Measurements from ENCODE around the gene RPL9.
A peak's percentile ranks its signal among the peaks of the same experiment; 100 is the strongest.
"Not testable (repeated sequence)": the region's sequence is repeated elsewhere in the genome, so short reads cannot be mapped to it uniquely, and the experiment has no call there.

Gene RPL9

DNA sequence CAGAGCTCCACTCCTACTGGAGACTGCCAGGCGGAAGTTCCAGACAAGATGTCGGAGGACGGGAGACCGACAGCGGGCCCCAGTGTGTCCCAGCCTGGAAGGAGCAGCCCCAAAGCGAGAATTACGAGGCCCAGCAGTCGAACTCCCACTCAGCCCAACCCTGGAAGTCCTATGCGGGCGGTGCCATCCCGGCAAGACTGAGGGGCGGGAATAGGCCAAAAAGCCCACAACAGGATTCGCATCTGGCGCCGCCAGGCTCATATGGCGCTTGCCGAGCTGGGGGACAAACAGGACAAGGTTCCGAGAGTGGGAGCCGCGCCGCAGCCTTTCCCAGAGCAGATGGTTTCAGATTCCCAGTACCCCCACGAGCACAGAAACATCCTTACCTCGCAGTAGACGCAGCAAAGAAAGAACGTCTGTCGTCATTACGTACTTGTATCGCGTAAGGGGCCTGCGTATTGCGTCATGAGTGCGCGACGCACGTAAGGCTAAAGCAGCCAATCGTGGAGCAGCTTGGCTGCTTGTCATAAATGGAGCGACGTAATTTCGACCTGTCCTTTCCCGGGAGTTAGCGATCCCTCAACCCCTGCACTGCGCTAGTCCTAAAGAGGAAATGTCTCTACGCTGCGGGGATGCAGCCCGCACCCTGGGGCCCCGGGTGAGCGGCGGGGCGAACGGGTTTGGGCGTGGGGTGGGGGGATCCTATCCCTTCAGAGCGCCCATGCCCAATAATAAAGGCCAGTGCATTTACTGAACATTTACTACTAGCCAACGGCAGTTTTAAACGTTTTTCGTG is at the start of gene RPL9, which contains the start of gene LIAS:
Gene RPL9 (minus strand): TSS at position 418 of the 796 bp plus-strand sequence. CDS start 483 bp downstream, outside the sequence.
Gene LIAS (plus strand): TSS at position 552 of the 796 bp plus-strand sequence. CDS start 62 bp downstream, at position 614.
- peak; percentile 96 for DNase-seq (ENCODE audit: low spot score)

DNA sequence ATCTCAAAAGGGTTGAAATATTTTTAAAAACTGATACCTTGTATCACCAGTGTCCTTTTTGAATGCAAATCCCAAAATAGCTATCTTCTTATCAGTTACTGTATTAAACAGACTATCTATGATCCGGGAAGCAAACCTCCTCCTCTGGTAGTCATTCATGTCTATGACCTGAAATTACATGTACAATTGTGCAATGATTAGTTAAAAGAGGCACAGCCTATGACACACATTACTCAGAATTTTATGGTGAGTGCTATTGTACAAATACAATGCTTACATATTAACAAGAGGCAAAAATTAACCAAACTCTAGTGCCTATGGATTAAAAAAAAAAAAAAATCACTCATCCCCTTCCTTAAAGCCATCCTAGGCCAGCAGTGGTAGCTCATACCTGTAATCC is 46.9 kb upstream of the RPL9 start:
- no peak for DNase-seq (ENCODE audit: low spot score)

DNA sequence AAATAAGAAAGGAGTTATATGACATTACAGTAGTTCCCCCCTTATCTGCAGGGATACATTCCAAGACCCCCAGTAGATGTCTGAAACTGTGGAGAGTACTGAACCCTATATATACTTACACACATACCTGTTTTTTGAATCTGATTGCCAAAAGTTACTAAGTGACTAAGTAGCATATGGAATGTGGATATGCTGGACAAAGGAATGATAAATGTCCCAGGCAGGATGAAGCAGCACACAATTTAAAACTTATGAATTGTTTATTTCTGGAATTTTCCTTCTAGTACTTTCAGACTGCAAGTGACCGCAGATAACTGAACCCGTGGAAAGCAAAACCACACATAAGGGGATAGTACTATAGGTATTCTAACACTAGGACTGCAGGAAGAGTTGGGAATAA is 45.8 kb upstream of the RPL9 start:
- no peak for DNase-seq (ENCODE audit: low spot score)

DNA sequence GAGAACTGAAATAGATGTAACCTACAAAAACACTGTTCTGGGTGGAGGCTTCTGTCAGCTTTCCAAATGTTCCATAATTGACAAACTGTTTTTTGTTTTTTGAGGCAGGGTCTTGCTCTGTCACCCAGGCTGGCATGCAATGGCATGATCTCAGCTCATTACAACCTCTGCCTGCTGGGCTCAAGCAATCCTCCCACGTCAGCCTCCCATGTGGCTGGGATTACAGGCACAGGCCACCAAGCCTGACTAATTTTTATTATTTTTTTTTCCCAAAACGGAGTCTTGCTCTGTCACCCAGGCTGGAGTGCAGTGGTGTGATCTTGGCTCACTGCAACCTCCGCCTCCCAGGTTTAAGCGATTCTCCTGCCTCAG is 43.9 kb upstream of the RPL9 start:
- DNase-seq (ENCODE audit: low spot score): not testable (repeated sequence)

DNA sequence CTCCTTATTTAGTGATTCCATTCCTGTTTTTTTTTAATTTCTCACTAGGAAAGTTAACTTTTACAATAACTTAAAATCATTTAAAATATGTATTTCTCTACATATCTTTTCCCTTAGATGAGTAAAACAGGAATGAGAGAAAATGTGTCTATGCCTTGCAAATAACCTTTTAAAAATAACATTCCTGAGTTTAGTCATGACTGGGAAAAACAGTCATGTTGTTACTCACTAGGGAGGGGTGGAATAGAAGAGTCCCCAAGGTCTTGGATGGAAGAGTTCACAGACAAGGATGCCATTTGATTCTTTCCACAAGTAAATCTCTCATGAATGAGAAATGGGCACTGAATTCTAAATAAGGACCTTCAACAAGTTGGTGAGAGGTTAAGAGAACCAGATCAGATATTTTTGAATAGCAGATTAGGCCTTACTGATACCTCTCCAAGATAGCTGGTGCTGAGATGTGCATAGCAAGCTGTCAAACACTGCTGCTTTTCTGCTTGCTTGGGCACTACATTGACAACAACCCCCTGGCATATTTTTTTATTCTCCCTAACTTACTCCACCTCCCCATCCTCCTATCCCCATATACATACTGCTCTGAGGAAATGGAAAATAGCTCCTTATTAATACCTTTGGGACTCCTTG is 43.4 kb upstream of the RPL9 start:
- DNase-seq (ENCODE audit: low spot score): peak; percentile 81

GRCh38 chr4:39498727-39499020 is 40.0 kb upstream of the RPL9 start:
- DNase-seq (ENCODE audit: low spot score): no peak

DNA sequence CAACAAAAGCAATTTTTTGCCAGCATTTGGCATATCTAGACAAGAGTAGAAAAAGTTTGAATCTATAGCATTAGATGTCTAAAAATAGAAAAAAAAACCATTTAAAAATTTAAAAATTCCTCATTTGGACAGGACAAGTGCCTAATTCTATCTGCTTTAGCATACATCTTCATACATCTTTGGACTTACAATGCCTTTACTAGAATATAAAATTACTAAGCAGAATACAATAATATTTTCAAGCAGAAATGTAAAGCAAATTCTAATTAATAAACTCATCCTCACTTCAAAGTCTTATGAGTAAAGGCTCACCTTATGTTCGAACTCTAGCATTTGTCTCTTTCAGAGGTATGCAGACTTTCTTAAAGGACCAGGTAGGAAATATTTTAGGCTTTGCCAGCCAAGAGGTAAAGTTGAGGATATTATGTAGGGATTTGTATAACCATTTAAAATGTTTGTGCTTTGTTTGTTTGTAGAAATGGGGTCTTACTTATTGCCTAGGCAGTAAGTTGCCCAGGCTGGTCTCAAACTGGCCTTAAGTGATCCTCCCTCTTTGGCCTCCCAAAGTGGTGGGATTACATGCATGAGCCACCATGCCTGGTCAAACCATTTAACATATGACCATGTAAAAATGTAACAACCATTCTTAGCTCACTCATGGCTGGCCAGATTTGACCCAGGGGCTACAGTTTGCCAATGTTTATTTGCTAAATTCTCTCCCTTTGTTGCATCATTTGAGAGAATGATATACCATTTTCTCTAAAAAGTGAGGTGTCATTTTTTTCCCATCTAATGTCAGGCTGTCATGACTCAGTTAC is 39.4 kb upstream of the RPL9 start:
- DNase-seq (ENCODE audit: low spot score): no peak

- no peak for DNase-seq (ENCODE audit: low spot score)
These were observed 36.9 kb upstream of the RPL9 start for GRCh38 chr4:39495446-39496213.

DNA sequence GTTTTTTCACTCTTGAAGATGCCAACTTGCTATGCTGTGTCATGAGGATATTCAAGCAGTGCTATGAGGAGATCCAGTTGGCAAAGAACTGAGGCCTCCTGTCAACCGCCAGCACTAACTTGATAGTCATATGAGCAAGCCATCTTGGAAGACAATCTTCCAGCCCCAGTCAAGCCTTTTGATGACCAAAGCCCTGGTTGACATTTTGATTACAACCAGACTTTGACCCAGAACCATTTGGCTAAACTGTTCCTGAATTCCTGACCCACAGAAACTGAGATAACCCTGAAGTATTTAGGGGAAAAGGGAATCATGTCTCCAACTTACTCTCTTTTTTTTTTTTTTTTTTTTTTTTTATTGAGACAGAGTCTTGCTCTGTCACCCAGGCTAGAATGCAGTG is 35.6 kb upstream of the RPL9 start:
- no peak for DNase-seq (ENCODE audit: low spot score)

DNA sequence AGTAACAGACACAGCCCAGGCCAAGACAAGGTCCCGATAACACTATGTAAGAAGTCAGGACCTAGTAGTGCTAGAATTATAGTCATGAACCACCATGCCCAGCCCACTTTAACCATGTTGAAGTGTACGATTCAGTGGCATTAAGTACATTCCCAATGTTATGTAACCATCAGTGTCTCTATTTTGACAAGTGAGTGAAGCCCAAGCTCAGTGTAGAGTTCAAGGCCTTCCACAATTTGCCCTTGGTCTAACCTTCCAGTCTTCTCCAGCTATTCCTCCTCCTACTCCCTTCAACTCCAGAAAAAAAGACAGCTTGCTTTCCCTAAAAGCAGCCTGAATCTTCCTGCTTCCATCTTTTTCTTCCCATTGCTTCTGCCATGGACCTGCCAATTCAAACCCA is 31.6 kb upstream of the RPL9 start:
- no peak for DNase-seq (ENCODE audit: low spot score)

DNA sequence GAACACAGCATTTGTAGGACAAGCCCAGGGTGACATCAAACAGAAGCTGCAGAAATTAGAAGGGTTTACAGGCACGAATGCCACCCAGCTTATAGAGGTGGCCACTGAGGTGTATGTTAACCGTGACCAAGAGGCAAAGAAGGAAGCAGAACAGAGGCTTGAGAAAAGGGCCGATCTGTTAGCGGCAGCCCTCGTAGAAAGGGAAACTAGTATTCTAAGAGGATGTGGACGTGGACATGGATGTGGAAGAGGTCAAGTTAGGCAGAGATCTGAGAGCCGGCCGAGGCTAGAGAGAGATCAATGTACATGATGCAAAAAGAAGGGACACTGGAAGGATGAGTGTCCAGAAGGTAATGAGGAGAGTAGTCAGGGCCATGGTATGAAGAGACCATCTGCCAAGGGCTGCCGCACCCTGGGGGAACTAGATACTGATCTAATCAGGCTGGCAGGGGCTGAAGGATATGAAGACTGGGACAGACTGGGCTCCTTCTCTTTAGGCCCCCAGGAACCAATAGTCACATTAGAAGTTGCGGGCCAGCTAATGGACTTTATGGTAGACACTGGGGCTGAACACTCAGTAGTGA is 27.6 kb upstream of the RPL9 start:
- DNase-seq (ENCODE audit: low spot score): no peak

DNA sequence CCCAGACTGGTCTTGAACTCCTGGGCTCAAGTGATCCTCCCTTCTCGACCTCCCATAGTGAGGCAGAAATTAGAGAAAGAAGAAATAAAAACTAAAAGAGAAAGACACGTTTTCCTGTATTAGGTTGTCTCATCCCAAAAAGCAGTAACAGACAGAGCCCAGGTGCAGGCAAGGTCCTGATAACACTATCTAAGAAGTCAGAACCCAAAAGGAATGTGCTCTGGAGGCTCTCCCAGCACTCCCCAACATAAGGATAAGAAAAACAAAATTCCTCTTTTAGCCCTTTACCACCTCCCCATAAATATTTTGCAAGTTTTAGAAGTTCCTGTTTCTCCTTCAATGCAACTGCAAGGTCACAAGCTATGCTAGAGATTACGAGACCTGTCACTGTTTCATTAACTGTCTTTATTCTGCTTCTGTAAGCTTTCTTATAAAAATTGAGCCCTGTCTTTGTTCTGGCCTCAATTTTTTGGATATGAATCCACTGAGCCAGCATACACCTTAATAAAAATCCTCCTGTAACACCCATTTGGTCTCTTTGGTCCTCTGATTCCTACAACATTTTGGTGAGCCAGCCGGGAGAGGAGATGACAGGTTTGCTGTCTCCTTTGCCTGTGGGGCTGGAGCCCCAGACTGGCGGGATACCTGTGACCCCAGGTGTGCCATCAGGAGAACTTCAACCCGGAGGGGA is 26.0 kb upstream of the RPL9 start:
- no peak for DNase-seq (ENCODE audit: low spot score)

DNA sequence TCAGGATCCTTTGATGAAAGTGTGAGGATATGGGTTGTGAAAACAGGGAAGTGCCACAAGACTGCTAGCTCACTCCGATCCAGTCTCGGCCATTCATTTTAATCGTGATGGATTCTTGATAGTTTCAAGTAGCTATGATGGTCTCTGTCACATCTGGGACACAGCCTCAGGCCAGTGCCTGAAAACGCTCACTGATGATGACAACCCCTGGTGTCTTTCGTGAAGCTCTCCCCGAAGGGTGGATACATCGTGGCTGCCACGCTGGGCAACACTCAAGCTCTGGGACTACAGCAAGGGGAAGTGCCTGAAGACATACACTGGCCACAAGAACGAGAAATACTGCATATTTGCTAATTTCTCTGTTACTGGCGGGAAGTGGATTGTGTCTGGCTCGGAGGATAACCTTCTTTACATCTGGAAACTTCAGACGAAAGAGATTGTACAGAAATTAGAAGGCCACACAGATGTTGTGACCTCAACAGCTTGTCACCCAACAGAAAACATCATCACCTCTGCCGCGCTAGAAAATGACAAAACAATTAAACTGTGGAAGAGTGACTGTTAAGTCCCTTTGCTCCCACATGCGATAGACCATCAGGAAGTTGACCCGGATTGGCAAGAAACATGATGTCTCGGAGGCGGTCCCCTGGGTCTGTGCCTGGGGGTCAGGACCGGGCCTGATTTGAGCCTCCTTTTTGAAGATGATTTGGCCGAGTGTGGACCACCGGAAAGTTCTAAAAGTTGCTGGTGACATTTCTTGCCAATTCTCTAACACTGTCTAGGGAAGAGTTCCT is 22.4 kb upstream of the RPL9 start:
- DNase-seq (ENCODE audit: low spot score): no peak

DNA sequence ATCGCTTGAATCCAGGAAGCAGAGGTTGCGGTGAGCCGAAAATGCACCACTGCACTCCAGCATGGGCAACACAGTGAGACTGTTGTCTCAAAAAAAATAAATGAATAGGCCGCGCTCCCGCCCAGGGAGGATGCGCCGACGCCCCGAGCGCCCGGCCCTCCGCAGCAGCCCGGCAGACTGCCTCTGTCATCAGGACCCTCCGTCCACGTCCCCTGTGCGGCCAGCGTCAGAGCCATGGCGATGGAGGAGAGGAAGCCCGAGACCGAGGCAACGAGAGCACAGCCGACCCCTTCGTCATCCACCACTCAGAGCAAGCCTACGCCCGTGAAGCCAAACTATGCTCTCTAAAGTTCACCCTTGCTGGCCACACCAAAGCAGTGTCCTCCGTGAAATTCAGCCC is 21.5 kb upstream of the RPL9 start:
- DNase-seq (ENCODE audit: low spot score): no peak

DNA sequence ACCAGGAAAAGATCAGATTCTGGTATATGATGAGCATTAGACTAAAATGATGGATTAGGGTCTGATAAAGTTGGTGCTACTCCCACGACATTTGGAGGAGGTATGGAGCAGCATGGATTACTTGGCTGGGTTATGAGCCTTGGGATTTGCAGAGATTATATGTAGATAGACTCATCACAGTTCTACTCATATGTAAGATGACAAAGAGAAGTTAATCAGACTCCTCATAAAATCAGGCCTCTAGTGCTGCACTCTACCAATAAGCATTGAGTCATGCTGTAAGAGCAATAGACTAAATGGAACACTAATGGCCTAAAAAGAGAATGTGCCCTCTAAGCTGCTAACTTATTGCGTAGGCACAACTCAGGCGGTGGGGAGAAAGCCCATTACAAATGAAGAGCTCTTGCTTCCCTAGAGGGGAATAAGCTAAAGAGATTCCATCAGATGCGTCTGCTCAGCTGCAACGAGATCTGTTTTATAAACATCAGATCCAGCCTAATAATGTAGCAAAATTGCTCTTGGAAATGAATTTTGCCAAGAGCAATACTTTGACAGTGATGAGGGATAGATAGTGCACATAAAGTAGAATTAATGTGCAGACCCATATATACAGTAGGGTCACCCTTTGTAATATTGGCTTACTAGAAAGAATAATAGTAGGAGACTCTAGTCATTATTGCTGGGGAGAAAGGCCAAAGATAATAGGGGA is 17.6 kb upstream of the RPL9 start:
- DNase-seq (ENCODE audit: low spot score): no peak

- DNase-seq (ENCODE audit: low spot score): peak; percentile 32
These were observed 13.7 kb upstream of the RPL9 start for GRCh38 chr4:39472396-39472795.

- no peak for DNase-seq (ENCODE audit: low spot score)
These were observed 11.7 kb upstream of the RPL9 start for GRCh38 chr4:39470402-39470801.

DNA sequence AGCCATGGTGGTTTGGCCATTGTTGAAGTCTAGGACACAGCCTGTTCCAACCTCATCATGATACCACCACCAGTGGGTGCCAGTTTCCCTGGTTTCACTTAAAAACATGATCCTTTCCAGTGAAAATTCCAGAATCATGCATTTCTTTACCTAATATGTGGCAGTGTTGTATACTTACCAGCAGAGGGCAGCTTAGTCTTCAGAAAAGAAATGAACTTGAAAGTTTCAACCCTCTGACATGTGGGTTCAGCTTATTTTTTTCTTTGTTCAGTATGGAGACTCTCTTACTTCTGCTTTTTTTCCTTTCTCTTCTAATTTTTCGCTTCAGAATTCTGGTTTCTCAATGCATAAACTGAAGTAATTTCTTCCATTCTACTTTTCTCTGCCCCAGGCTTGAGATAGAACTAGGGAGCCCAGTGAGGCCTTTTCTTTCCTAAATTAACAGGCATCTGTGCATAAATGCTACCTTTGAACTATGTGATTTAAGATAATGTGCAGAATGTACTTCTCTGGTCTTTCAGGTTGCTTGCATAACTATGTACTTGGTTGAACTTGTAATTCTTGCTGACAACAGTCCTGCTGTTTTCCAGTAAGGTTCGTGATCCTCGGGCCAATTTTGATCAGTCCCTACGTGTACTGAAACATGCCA is 10.8 kb upstream of the RPL9 start:
- peak; percentile 63 for DNase-seq (ENCODE audit: low spot score)

DNA sequence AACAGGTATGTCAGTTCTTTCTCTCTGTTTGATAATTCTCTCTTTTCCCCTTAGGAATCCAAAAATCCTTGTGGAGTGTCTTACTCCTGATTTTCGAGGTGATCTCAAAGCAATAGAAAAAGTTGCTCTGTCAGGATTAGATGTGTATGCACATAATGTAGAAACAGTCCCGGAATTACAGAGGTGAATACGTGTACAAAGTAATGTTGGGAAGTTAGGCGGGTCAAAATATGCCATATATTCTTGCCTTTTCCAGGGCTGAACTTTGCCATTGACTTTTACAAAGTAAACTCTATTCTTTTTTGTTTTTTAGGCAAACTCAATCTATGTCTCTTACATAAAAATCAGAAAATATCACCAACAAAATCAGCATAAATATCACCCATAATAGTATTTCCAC is 8.7 kb upstream of the RPL9 start:
- no peak for DNase-seq (ENCODE audit: low spot score)
